ENCODE measurements around the gene ANTXR1. TPM values are rescaled to one million over a fixed set of nuclear protein-coding genes. Genes with fewer than 3 reads are reported as not detected.

The ANTXR1 gene
- total and polyA plus RNA-seq, 2 donors (not counting 3 experiments of a cell fraction or from before 2014, with no cell fraction given) = 4.2 to 17.3 TPM

- dilution Hi-C loops (cut with MboI; ENCODE audit: extremely low pct_ligation_motif_present, low sequenced_read_pairs) = no loop called here
- POLR2A ChIA-PET = no interaction called here
These were observed 119.2 kb downstream of the ANTXR1 start for GRCh38 chr2:69131983-69132675.

More at GRCh38 chr2:69131983-69132675, 119.2 kb downstream of the ANTXR1 start:
- Histone ChIP-seq H3K9me3 (replicated peaks; ENCODE audit: control insufficient read depth, insufficient read depth, low read length) (no peaks in the 10 kb centered on the region), H3K27ac (ENCODE audit: insufficient read depth, low read depth, low read length) (no peak overlapping the region), H3K79me2 (ENCODE audit: control insufficient read depth, insufficient read depth, low read length) (no peaks in the 10 kb centered on the region), H3K4me1 (ENCODE audit: control insufficient read depth, extremely low read depth, insufficient read depth, low read length) (no peaks in the 10 kb centered on the region), H3K4me3 (replicated peaks in 1 of 3; ENCODE audit: insufficient read depth in 1 of 3, low read depth in 1 of 3, low read length in 3 of 3) (no peak overlapping the region), H3K9me1 (replicated peaks; ENCODE audit: control insufficient read depth, extremely low read depth, insufficient read depth, low read length) (no peaks in the 10 kb centered on the region), H4K20me1 (replicated peaks; ENCODE audit: control insufficient read depth, extremely low read depth, insufficient read depth, low read length) (no peaks in the 10 kb centered on the region), H2AFZ (ENCODE audit: low read depth, low read length) (no peak overlapping the region), H3K9ac (replicated peaks; ENCODE audit: extremely low read depth, insufficient read depth, low read length) (no peak overlapping the region), H3K27me3 (ENCODE audit: control insufficient read depth in 2 of 2, insufficient read depth in 2 of 2, low read length in 2 of 2) (no peaks in the 10 kb centered on the region), H3K4me2 (ENCODE audit: insufficient read depth, low read length) (no peak overlapping the region), H3K36me3 (ENCODE audit: control insufficient read depth in 2 of 2, extremely low read depth in 1 of 2, insufficient read depth in 2 of 2, low read length in 2 of 2) (no peaks in the 10 kb centered on the region)
- TF ChIP-seq FOS (IDR thresholded peaks at IDR 0.05; ENCODE audit: borderline replicate concordance, insufficient read depth, low read length) (no peak), CTCF (IDR thresholded peaks at IDR 0.05; ENCODE audit: extremely low read depth in 1 of 2, insufficient read depth in 1 of 2, low read depth in 1 of 2, low read length in 2 of 2) (no peak), MYC (IDR thresholded peaks at IDR 0.05; ENCODE audit: low read depth, low read length) (no peak), JUN (IDR thresholded peaks at IDR 0.05; ENCODE audit: borderline replicate concordance, insufficient read depth, insufficient read length, low read depth) (no peak), EZH2 (IDR thresholded peaks at IDR 0.05; ENCODE audit: borderline replicate concordance, low read depth, low read length, severe bottlenecking) (no peak)
- BruUV-seq (replicated peaks) = no TSS peak
- CTCF ChIA-PET = no interaction called here
- intact Hi-C loops (cut with micrococcal nuclease) = no loop called here
- no peak for DNase-seq (ENCODE audit: low read depth, low spot score)
- no peak for FAIRE-seq
